NCI-H128 (cell line): ENCODE measurements around the gene INSYN2A.

Experiments used
- DNase-seq: peaks from one replicate; lab custom pipeline; 2025; ENCODE audit not compliant: unreplicated experiment; lab: John Stamatoyannopoulos, UW

Gene INSYN2A

GRCh38 chr10:127154831-127155620, 41.4 kb downstream of the INSYN2A start:
- no peak for DNase-seq

- DNase-seq = no peak
Measured at GRCh38 chr10:127153181-127153580, 43.2 kb downstream of the INSYN2A start.

GRCh38 chr10:127151981-127152699, 44.3 kb downstream of the INSYN2A start:
- no peak for DNase-seq

GRCh38 chr10:127151541-127151940, 44.9 kb downstream of the INSYN2A start:
- DNase-seq = no peak

- DNase-seq = no peak
Measured at GRCh38 chr10:127150136-127150535, 46.3 kb downstream of the INSYN2A start.

GRCh38 chr10:127149501-127150081, 46.8 kb downstream of the INSYN2A start:
- DNase-seq = no peak

- DNase-seq = no peak
Measured at GRCh38 chr10:127148933-127149220, 47.5 kb downstream of the INSYN2A start.

- no peak for DNase-seq
Measured at GRCh38 chr10:127148066-127148932, 48.1 kb downstream of the INSYN2A start.

GRCh38 chr10:127146661-127147060, 49.7 kb downstream of the INSYN2A start:
- DNase-seq = no peak
